Central memory CD8-positive, alpha-beta T cell (primary cell): Measurements from ENCODE around the gene CDK19.
A peak's percentile ranks its signal among the peaks of the same experiment; 100 is the strongest.
"Not testable (repeated sequence)": the region's sequence is repeated elsewhere in the genome, so short reads cannot be mapped to it uniquely, and the experiment has no call there.

Experiments
- ATAC-seq: fragments of 150-1000 bp; cut with Tn5 transposase; replicated peaks from 2 replicates; pipeline ENCODE4 v1.10.0; 2022; ENCODE audit warnings: mild to moderate bottlenecking, moderate FRiP score, moderate number of reproducible peaks; ENCODE audit not compliant: poor library complexity, severe bottlenecking; ENCODE audit errors: extremely low read depth
- DNase-seq, 2 donors: peaks; one replicate each; pipeline ENCODE4 v3.0.0; 2021; ENCODE audit warnings: low spot score in 2 of 2
- H3K27ac Mint-ChIP-seq: one replicate; pipeline ENCODE4 v1.8.0; 2022; ENCODE audit warnings: low read depth, mild to moderate bottlenecking, moderate library complexity, mixed read lengths
- H3K27me3 Mint-ChIP-seq: one replicate; pipeline ENCODE4 v1.8.0; 2022; ENCODE audit warnings: mixed read lengths
- H3K36me3 Mint-ChIP-seq: one replicate; pipeline ENCODE4 v1.8.0; 2022; ENCODE audit warnings: mild to moderate bottlenecking, moderate library complexity, mixed read lengths; ENCODE audit not compliant: insufficient read depth
- H3K4me1 Mint-ChIP-seq: one replicate; pipeline ENCODE4 v1.8.0; 2022; ENCODE audit warnings: mixed read lengths
- H3K4me3 Mint-ChIP-seq: one replicate; pipeline ENCODE4 v1.8.0; 2022; ENCODE audit warnings: mild to moderate bottlenecking, moderate library complexity, mixed read lengths
- H3K9me3 Mint-ChIP-seq: one replicate; pipeline ENCODE4 v1.8.0; 2022; ENCODE audit warnings: mixed read lengths

CDK19 gene

GRCh38 chr6:110590821-110591351 is 224.4 kb downstream of the CDK19 start:
- Mint-ChIP-seq H3K27me3 (no peaks in the 10 kb centered on the region), H3K36me3 (no peaks in the 10 kb centered on the region), H3K4me3 (no peak overlapping the region), H3K4me1 (no peaks in the 10 kb centered on the region), H3K27ac (no peak overlapping the region), H3K9me3 (no peaks in the 10 kb centered on the region)
- no peak for ATAC-seq
- no peak for DNase-seq

DNA sequence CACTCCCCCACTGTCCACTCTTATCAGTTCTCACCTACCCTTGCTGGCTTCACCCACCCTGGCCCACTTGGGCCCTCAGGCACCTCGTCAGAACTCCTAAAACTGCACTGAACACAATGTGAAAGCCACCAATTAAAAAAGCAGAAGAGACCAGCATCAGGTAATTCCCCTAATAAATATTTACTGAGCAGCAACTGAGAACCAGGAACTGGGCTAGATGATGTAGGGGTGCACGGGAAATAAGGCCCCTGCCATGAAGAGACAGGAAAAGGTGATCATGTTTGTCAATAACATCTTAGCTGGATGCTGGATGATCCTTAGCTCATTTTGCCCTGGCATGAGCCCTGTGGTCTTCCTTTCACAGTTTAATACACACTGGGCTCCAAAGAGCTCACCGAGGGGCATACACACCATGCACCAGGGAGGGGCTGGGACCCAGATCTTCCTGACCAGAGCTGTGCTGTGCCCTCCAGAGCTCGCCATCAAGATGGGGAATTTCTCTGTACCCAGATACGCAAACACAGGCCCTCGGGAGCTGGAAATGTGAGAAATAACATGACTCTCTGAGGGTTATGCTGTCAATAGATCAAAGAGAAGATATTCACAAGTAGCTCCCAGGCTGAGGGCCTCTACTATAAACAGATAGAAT is 225.3 kb downstream of the CDK19 start:
- no peak for DNase-seq
- H3K4me3 Mint-ChIP-seq, result no peak overlapping the region
- H3K9me3 Mint-ChIP-seq, result no peaks in the 10 kb centered on the region
- no peaks in the 10 kb centered on the region for H3K36me3 Mint-ChIP-seq
- H3K27ac Mint-ChIP-seq, result no peak overlapping the region
- H3K27me3 Mint-ChIP-seq, result no peaks in the 10 kb centered on the region
- no peaks in the 10 kb centered on the region for H3K4me1 Mint-ChIP-seq
- no peak for ATAC-seq

- DNase-seq (no peak), ATAC-seq (no peak)
- H3K4me1 Mint-ChIP-seq, result no peaks in the 10 kb centered on the region
- no peak overlapping the region for H3K27ac Mint-ChIP-seq
- H3K4me3 Mint-ChIP-seq, result no peak overlapping the region
- H3K27me3 Mint-ChIP-seq, result no peaks in the 10 kb centered on the region
- no peaks in the 10 kb centered on the region for H3K36me3 Mint-ChIP-seq
- no peaks in the 10 kb centered on the region for H3K9me3 Mint-ChIP-seq
Observed at GRCh38 chr6:110587328-110587727, 227.9 kb downstream of the CDK19 start.

- no peaks in the 10 kb centered on the region for H3K27me3 Mint-ChIP-seq
- H3K9me3 Mint-ChIP-seq, result no peaks in the 10 kb centered on the region
- H3K36me3 Mint-ChIP-seq, result no peaks in the 10 kb centered on the region
- ATAC-seq (no peak), DNase-seq (no peak)
- no peak overlapping the region for H3K4me3 Mint-ChIP-seq
- H3K27ac Mint-ChIP-seq, result no peak overlapping the region
- H3K4me1 Mint-ChIP-seq, result peaks cover 5% of the 10 kb centered on the region
Observed at GRCh38 chr6:110581679-110582078, 233.6 kb downstream of the CDK19 start.

DNA sequence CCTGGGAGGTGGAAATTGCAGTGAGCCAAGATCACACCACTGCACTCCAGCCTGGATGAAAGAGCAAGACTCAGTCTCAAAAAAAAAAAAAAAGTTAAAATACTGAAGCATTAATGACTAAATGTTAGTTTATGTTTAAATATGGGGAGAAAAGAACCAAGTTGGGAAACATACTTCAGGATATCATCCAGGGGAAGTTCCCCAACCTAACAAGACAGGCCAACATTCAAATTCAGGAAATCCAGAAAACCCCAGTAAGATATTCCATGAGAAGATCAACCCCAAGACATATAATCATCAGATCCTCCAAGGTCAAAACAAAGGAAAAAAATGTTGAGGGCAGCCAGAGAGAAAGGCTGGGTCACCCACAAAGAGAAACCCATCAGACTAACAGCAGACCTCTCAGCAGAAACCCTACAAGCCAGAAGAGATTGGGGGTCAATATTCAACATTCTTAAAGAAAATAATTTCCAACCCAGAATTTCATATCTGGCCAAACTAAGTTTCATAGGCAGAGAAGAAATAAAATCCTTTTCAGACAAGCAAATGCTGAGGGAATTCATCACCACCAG is 237.6 kb downstream of the CDK19 start:
- not testable (repeated sequence) for H3K4me1 Mint-ChIP-seq, ATAC-seq, H3K9me3 Mint-ChIP-seq, H3K4me3 Mint-ChIP-seq, H3K27me3 Mint-ChIP-seq, H3K36me3 Mint-ChIP-seq, H3K27ac Mint-ChIP-seq, DNase-seq

- Mint-ChIP-seq H3K9me3 (no peaks in the 10 kb centered on the region), H3K36me3 (no peaks in the 10 kb centered on the region), H3K4me3 (no peak overlapping the region), H3K27ac (no peak overlapping the region), H3K4me1 (peaks cover 5% of the 10 kb centered on the region), H3K27me3 (no peaks in the 10 kb centered on the region)
- DNase-seq, result no peak
- no peak for ATAC-seq
Observed at GRCh38 chr6:110575925-110576463, 239.3 kb downstream of the CDK19 start.

DNA sequence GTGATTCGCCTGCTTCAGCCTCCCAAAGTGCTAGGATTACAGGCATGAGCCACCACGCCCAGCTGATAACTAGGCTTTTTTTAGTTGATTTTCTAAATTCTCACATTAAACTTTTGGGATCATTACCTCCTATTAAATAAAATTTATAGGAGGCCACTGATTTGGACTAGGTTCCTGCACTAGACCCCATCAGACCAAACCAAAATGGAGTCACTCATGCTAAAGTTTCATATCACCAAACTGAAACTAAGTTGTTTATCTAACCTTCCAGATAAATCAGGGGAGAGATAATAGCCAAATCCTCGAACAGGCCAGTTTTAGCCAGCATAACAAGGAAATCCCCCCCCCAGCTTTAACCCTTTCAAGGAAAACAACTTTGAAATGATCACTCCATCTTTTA is 240.5 kb downstream of the CDK19 start:
- Mint-ChIP-seq H3K4me3 (no peak overlapping the region), H3K27ac (no peak overlapping the region), H3K9me3 (no peaks in the 10 kb centered on the region), H3K27me3 (no peaks in the 10 kb centered on the region), H3K36me3 (no peaks in the 10 kb centered on the region), H3K4me1 (peaks cover 5% of the 10 kb centered on the region)
- no peak for DNase-seq
- no peak for ATAC-seq

GRCh38 chr6:110573537-110573936 is 241.7 kb downstream of the CDK19 start:
- Mint-ChIP-seq H3K27ac (no peak overlapping the region), H3K9me3 (no peaks in the 10 kb centered on the region), H3K4me1 (no peaks in the 10 kb centered on the region), H3K4me3 (no peak overlapping the region), H3K27me3 (no peaks in the 10 kb centered on the region), H3K36me3 (no peaks in the 10 kb centered on the region)
- ATAC-seq (no peak), DNase-seq (no peak)

- H3K9me3 Mint-ChIP-seq, result no peaks in the 10 kb centered on the region
- H3K4me3 Mint-ChIP-seq, result no peak overlapping the region
Observed at GRCh38 chr6:110573136-110573535, 242.1 kb downstream of the CDK19 start.

DNA sequence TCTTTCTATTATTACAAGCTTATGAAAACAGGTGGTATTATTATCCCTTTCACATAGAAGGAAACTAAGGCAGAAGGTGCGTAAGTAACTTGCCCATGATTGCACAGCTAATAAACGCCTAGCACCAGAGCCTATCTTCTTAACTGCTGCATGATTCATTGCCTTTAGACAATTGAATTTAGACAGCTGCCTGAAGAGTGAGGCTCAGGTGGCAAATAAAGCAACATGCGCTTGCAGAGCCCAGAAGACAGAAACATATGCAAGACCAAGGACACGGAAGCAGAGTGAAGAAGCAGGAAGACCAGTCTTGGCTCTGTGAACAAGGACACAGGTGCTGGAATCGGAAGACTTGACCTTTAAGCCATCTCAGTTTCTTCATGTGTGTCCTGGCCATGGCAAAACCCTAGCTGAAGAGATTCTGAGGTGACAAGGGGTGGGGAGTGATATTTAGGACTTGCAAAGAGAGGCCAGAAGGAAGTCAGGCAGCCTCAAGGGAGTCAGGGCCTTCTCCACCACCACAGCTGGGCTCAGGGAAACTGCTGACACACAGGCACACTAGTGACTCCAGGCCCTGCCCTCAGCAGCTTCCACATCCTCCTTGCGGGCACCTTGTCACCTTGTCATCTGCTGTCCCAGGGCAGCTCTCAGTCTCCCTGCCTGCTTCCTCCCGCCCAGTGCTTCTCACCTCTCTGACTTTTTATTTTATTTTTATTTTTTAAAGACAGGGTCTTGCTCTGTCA is 247.1 kb downstream of the CDK19 start:
- no peak for ATAC-seq
- Mint-ChIP-seq H3K27me3 (no peaks in the 10 kb centered on the region), H3K9me3 (no peaks in the 10 kb centered on the region), H3K4me3 (no peak overlapping the region), H3K36me3 (no peaks in the 10 kb centered on the region), H3K27ac (peak overlapping the region; percentile 40), H3K4me1 (no peaks in the 10 kb centered on the region)
- no peak for DNase-seq

More at GRCh38 chr6:110573136-110573535, 242.1 kb downstream of the CDK19 start:
- no peak for ATAC-seq
- DNase-seq, result no peak
- Mint-ChIP-seq H3K4me1 (no peaks in the 10 kb centered on the region), H3K27me3 (no peaks in the 10 kb centered on the region), H3K36me3 (no peaks in the 10 kb centered on the region), H3K27ac (no peak overlapping the region)

DNA sequence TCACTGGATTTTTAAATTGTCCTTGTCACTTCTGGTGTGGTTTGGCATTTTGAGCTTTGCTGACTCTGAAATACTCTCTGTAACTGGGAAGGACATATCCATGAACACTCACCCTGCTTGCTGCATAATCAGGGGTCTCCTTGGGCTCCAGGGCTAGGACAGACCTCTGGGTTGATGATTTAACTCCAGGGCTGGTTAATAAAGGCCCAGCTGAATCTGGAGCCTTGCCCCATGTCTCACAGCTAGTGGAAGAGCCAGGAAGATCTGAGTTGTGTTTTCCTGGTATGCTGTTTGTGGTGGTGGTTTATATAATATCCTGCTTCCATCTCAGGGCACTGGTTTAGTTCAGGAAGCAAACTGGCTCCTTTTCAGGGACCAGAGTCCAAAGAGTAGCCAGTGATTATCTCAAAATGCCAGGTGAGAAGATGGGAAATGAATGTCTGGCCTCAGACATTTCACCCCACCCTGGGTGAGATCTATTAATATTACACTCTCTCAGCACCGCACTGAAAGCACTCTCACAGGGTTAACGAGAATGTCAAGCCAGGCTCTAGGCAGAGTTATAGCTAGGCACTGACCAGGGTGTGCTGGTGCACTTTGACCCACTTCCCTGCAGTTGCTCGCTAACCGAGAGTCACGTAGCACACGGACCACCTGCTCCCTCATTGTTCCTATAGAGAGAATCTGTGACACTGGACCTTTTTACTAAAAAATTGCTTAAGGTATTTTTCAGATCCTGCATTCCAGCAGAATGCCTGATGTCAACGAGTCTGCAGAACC is 248.7 kb downstream of the CDK19 start:
- DNase-seq (no peak), ATAC-seq (no peak)
- H3K27ac Mint-ChIP-seq, result no peak overlapping the region
- H3K9me3 Mint-ChIP-seq, result no peaks in the 10 kb centered on the region
- H3K36me3 Mint-ChIP-seq, result no peaks in the 10 kb centered on the region
- H3K4me3 Mint-ChIP-seq, result no peak overlapping the region
- H3K4me1 Mint-ChIP-seq, result peaks cover 8% of the 10 kb centered on the region
- H3K27me3 Mint-ChIP-seq, result no peaks in the 10 kb centered on the region

DNA sequence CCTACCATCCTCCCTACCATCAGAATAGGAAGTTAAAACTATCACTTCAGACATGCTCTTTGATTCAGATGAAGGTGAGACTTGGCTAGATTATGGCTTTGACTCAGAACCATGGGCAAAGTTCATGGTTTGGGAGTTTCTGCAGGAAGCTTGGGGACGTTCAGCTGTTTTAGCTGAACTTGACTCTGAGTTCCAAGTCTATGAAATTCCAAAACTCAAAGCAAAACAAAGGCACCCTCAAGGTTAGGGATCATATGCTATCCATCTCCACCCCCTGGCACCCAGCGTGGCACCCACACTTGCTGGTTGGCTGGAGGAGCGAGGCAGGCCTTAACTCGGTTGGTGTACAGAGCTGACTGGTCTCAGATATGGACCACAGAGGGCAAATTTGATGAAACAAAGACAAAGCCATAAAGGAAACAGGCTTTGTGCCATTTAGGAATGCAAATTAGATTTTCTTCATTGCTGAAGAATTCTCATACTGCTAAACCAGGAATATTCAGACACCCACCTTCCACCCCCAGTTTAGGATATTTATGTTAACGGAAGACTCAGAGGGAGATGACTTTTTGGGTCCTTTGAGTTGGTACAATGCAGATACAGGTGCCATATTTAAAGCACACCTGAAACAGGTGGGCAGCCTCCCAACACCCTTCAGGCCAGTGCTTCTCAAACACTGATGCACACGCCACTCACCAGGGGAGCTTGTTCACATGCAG is 250.4 kb downstream of the CDK19 start:
- ATAC-seq, result no peak
- no peaks in the 10 kb centered on the region for H3K36me3 Mint-ChIP-seq
- no peak overlapping the region for H3K27ac Mint-ChIP-seq
- H3K4me1 Mint-ChIP-seq, result peaks cover 23% of the 10 kb centered on the region
- no peak for DNase-seq
- no peaks in the 10 kb centered on the region for H3K27me3 Mint-ChIP-seq
- H3K4me3 Mint-ChIP-seq, result no peak overlapping the region
- no peaks in the 10 kb centered on the region for H3K9me3 Mint-ChIP-seq
